Measurements from ENCODE around the gene DPCD.

The DPCD gene

DNA sequence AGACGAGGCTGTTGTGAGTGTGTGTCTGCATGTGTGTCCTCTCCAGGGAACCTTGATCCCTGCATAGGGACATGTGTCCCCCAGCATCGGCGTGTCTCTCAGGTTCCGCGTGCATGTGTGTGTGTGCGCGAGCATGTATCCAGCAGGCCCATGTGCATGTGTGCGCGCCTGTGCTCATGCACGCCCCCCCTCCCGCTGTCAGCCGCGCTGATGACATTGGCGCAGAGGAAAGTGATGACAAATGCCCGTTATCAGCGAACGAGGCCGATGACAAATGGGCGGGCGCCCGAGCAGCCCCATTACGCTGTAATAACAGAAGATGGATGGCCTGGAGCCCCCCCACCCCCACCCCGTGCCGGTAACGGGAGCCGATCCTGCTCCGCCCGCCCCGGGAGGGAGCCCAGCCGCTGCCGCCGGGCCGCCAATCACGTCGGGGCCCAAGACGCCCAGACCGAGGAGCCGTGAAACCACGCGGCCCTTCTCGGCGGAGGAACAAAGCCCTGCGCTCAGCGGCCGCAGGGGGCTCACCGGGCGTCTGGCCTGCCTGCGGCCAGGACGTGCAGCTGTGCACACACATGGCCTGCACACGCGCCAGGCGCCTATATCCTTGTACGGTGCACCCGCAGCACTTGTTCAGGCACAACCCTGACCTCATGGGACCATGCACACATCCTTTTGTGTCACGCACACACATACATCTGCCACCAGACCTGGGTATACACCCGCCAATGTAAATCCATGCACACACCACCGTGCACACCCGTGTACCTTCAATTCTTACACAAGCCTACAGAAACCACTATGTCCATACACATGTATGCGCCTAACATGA, 21.6 kb upstream of the DPCD start:
- DNase-seq, result peak in 8 of 10 donors; percentile 21 to 91 (median 48)
- intact Hi-C loops (cut with DNase I), result loop anchor here (10.0 kb wide), 1 partner anchor 72 kb away; no protein-coding TSS in a partner anchor

DNA sequence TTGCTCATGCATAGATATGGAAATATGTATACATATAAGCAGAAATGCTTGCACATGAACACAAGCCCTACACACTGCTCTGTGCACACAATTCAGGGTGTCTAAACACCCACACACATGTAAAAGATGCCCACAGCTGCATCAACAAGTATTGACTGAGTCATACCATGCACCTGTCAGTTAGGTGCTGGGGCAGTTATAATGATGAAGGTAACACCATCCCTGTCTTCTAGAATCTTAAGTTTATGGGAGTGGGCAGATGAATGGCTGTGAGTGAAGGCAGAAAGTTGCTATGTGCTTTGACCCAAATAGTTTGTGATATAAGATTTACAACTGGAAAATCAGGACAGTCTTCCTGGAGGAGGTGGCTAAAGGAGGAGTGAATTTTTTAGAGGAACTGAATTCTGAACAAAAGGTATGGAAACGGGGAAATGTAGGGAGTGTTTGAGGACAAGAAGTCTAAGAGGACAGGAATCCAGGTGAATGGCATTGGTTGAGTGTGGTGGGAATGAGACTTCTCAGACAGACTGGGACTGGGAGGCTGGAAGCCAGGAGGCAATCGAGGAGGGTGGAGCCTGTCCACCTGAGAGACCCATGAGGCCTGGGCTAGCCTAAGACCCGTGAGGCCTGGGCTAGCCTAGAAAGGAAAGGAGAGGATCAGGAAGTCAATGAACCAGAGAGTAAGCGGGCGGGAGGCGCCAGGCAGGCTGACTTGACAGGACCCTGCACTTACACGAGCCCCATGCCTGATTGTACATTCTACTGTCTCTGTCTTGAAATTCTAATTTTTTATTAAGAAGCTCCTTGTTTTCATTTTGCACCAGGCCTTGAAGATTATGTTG, 20.7 kb upstream of the DPCD start:
- intact Hi-C loops (cut with DNase I), result loop anchor here (10.0 kb wide), 1 partner anchor 73 kb away; no protein-coding TSS in a partner anchor
- peak in 2 of 10 donors; percentile 5 to 74 for DNase-seq

DNA sequence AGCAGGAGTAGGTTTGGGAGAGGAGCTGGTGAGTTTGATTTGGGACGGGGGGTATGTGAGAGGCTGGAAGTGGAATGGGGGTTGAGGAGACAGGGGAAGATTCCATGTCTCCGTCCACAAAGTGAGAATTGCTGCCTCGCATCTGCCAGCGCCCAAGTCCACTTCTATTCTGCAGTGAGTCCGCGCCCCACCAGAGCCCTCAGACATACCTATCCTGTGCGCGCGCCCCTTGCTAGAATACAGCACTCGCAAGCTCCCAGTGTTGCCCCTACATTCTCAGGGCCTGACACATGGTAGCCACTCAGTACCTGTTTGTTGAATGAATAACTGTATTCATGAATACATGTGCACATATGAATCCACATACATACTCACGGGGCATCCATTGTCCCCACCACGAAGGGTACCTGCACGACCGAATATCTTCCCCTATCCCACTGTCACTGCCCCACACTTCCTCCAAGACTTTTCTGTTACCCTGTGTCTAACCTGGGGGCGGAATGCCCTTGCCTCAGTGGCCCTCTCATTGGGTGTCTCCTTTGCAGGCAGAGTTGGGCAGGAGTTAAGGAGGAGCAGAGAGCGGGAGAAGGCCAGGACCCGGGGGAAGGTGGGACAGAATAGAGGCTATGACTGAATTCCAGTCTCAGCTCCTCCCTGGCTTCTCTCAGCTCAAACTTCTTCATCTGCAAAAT, 19.9 kb upstream of the DPCD start:
- intact Hi-C loops (cut with DNase I), result loop anchor here (10.0 kb wide), 1 partner anchor 73 kb away; no protein-coding TSS in a partner anchor
- peak in 2 of 10 donors; percentile 4 to 83 for DNase-seq

DNA sequence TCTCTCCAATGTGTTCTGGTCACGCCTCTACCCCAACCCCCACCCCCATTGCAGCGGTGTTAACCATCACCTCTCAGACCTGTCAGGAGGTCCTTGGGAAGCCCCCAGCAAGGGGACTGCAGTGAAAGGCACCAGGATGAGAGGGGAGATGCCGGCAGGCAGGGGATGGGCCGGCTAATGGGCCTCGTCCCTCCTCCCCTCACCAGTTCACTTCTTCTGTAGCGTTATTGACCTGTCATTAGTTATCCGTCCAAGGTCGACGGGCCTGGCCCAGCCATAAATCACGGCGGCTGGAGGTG, 18.8 kb upstream of the DPCD start:
- no peak for DNase-seq

DNA sequence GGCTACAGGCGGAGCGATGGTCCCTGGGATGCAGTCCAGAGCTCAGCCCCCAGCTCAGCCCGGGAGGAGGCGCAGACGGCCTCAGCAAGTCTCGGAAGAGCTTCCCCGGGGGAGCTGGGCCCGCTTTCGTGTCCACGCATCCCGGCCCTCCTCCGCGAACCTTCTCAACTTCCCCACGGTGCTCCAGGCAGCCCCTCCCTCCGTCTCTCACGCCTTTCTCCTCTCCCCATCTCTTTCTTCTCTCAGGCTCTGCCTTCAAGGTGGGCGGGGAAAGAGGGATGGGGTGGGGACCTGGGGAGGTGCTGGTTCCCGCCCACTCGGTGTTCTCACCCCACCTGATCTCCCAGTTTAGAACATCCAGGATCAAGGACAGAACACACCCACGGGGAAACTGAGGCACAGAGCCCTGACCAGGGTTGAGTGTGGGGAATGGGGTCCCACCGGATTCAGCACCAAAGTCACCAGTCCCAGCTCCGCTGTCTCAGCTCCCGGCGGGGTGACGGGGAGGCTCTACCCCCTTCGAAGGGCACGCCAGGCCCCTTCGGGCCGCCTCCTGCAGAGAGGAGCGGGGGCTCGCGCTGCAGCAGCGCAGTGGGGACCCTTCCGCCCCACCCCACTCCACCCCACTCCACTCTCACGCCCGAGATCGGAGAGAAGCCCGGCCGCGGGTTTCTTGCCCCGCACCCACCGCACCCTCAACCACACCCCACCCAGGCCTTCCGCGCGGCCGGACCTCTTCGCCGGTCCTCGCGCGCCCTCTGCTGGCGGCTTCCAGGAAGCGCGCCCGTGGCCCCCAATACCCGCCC, 18.3 kb upstream of the DPCD start:
- intact Hi-C loops (cut with DNase I), result loop anchor here (1.0 to 10.0 kb wide), 4 partner anchors 75 to 357 kb away; no protein-coding TSS in a partner anchor
- DNase-seq, result peak; percentile 62 to 97 (median 80)

More for the DNA sequence above, 18.8 kb upstream of the DPCD start:
- intact Hi-C loops (cut with DNase I), result loop anchor here (10.0 kb wide), 1 partner anchor 74 kb away; no protein-coding TSS in a partner anchor

DNA sequence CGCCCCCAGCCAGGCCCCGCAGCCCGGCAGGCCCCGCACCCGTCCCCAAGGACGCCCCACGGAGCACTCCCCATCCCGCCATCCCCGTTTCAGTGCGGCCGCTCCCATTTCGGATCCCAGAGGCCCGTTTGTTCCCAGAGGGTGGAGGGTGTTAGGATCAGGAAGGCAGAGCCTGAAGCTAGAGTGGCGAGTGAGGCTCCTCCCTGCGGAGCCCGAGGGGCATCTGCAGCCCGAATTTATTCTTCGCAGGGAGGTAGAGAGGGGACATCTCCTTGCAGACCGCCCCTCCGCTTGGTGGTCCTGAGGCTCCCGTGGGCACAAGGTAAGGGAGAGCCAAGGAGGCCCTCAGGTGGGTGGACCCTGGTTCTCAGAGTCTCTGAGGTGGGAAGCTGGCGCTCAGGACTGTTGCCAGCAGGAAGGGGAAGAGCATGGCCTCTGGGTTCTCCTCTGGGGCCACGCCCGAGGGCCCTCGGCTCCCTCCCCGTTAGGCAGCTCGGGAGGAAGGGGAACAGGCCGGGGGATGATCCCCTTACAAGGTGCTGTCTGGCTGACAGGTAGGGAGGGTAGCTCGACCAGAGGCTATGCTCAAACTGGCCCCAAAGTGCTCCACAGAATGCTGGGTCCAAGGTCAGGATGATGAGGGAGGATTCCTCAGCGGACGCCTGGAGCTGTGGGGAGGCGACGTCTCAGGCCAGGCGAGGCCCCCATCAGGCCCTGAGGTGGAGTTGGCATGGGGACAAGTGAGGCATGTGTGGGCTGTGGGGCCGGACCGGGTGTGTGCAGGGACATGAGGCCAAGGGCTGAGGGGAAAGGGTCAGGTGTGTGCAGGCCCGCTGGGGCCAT, 17.5 kb upstream of the DPCD start:
- peak in 1 of 10 donors; percentile 85 for DNase-seq
- intact Hi-C loops (cut with DNase I), result loop anchor here (1.0 to 10.0 kb wide), 3 partner anchors 128 to 358 kb away; no protein-coding TSS in a partner anchor

DNA sequence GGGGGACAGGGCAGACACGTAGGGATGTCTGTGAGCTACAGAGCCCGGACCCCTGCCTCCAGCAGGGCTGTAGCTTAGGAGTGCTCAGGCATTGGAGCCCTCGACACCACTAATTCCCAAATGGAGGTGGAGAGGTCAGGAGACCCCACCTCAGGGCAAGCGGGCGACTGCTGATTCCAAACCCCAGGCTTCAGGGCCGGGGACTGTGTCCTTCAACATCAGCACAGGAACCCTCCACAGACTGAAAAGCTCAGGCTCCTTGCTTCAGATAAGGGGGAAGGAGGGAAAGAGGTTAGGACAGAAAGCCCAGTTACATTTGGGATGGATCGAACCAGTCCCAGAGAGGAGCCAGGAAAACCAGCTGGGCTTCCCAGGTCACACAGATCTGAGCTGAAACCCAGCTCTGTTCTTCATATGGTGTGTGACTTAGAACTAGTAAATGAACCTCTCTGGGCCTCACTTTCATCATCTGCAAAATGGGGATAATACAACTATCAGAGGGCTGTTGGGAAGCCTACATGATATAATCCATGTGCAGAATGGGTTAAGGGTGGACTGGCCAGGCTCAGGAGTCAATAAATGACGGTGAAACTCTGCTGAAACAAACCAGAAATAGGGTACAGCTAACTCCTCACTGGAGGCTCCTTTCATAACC, 16.7 kb upstream of the DPCD start:
- no peak for DNase-seq
- intact Hi-C loops (cut with DNase I), result loop anchor here (2.0 to 10.0 kb wide), 2 partner anchors 277 to 359 kb away; no protein-coding TSS in a partner anchor

DNA sequence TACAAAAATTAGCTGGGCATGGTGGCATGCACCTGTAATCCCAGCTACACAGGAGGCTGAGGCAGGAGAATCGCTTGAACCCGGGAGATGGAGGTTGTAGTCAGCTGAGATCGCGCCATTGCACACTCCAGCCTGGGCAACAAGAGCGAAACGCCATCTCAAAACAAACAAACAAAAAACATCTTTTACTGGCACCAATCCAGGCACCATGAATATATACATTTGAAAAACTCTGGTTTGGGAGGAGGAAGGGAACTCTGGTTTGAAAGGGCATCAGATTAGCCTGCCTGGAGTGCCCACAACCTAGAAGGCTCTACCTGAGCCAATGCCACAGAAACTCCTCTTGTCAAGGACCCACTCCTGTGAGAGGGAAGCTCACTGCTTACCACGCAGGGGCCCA, 16.0 kb upstream of the DPCD start:
- intact Hi-C loops (cut with DNase I), result loop anchor here (10.0 kb wide), 1 partner anchor 277 kb away; no protein-coding TSS in a partner anchor

DNA sequence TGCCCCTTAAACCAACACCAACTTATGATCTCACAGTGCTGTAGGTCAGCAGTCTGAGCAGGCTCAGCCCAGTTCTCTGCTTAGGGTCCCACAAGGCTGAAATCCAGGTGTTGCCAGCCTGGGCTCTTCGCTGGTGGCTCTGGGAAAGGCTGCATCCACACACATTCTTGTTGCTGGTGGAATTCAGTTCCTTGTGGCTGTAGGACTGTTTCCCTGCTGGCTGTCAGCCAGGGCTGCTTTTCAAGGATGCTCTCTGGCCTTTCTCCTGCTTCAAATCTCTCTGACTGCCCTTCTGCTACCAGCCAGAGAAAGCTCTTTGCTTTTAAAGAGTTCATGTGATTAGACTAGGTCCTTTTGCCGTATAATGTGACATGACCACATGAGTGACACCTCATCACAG, 15.3 kb upstream of the DPCD start:
- DNase-seq, result peak in 1 of 10 donors; percentile 75
- intact Hi-C loops (cut with DNase I), result loop anchor here (10.0 kb wide), 1 partner anchor 278 kb away; no protein-coding TSS in a partner anchor

More for the DNA sequence above, 16.0 kb upstream of the DPCD start:
- DNase-seq, result peak in 1 of 10 donors; percentile 20

DNA sequence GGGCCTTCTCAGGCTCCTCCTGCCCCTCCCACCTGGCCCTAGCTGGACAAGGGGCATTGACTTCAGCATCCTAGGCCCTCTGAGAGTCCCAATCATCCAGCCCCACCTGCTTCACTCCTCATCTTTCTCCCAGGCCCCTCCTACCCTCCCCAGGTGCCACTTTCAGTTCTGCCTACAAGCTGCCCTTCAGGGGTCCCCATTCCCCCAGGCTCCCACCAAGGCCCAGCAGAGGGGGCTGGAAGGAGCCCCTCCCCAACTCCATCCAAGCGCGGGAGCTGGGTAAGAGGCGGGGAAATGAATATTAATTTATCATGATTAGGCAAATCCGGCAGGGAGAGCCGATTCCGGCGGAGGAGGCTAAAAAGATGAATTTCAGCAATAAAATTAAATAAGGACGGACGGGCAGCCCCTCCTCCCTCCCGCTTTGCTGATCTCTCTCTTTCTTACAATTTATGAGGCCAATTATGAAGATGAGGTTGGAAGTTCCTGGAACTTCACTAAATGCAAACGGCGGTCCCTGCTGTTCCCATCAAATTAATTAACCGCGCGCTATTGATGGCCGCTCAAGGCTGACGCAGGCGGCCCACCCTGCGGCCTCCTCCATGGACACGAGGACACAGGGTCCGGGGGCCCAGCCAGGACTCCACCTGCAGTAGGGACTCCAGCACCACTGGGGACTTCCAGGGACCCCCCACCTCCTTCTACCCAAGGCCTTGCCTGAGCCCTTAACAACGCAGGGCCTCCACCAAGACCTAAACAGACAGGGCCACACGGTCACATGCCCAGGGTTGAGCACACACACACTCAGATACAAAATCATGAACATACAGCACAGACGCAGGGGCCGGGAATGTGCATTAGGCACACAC, 14.0 kb upstream of the DPCD start:
- DNase-seq, result peak in 1 of 10 donors; percentile 81
- intact Hi-C loops (cut with DNase I), result loop anchor here (10.0 kb wide), 1 partner anchor 279 kb away; no protein-coding TSS in a partner anchor

DNA sequence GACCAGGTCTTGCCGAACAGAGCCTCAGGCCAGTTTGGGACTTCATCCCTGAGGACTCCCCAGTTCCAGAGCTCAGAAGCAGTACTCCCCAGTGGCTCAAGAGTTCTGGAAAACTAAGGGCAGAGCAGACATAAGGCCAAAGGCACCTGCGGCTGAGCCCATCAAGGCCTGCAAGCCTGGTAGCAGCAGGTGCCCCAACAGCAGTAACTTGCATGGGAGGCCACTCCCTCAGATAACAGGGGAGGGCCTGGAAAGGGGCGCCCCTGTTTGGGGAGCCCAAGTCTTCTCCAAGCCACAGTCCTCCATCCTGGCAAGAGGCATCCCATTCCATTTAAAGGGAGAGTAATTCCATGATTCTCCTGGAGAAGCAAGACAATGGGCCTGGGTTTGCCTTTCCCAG, 13.0 kb upstream of the DPCD start:
- intact Hi-C loops (cut with DNase I), result loop anchor here (10.0 kb wide), 1 partner anchor 280 kb away; no protein-coding TSS in a partner anchor
- DNase-seq, result peak in 1 of 10 donors; percentile 48

DNA sequence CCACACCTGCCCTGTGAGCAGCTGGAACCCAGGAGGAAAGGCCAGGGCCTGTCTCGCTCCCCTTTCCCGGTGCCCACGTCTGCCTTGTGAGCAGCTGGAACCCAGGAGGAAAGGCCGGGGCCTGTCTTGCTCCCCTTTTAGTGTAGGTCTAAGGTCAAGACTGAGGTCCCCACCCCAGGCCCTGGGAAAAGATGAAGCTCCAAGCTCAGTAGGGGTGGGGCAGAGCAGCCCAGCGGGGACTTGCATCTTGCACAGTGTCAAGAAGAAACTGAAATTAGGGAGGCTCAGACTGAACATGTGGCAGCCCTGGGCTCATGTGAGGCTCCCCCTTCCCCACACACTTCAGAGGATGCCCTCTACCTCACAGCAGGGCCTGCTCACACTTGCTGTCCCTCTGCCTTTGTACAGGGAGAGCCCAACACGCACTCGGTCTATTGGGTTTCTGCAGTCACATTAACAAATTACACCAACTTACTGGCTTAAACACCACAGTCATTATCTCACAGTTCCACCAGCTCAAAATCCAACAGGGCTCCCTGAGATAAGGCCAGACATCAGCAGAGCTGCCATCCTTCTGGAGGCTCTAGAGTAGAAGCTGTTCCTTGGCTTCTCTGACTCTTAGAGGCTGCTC, 12.4 kb upstream of the DPCD start:
- DNase-seq, result peak in 1 of 10 donors; percentile 26
- intact Hi-C loops (cut with DNase I), result loop anchor here (10.0 kb wide), 1 partner anchor 281 kb away; no protein-coding TSS in a partner anchor

DNA sequence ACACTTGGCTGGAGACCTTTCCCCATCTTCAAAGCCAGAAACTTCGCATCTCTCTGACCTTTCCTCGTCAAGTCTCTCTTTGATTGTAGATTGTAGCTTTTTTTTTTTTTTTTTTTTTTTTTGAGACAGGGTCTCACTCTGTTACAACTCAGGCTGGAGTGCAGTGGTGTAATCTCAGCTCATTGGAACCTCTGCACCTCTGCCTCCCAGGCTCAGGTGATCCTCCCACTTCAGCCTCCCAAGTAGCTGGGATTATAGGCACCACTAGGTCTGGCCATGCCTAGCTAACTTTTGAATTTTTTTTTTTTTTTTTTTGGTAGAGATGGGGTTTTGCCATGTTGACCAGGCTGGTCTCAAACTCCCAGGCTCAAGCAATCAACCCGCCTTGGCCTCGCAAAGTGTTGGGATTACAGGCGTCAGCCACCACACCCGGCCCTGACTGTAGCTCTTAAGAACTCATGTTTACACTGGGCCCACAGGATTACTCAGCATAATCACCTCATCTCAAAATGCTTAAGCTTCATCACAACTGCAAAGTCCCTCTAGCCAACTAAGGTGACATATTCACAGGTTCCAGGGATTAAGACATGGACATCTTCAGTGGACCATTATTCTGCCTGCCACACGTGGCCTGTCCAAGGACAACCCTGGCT, 11.8 kb upstream of the DPCD start:
- peak in 1 of 10 donors; percentile 12 for DNase-seq
- intact Hi-C loops (cut with DNase I), result loop anchor here (10.0 kb wide), 1 partner anchor 282 kb away; no protein-coding TSS in a partner anchor

DNA sequence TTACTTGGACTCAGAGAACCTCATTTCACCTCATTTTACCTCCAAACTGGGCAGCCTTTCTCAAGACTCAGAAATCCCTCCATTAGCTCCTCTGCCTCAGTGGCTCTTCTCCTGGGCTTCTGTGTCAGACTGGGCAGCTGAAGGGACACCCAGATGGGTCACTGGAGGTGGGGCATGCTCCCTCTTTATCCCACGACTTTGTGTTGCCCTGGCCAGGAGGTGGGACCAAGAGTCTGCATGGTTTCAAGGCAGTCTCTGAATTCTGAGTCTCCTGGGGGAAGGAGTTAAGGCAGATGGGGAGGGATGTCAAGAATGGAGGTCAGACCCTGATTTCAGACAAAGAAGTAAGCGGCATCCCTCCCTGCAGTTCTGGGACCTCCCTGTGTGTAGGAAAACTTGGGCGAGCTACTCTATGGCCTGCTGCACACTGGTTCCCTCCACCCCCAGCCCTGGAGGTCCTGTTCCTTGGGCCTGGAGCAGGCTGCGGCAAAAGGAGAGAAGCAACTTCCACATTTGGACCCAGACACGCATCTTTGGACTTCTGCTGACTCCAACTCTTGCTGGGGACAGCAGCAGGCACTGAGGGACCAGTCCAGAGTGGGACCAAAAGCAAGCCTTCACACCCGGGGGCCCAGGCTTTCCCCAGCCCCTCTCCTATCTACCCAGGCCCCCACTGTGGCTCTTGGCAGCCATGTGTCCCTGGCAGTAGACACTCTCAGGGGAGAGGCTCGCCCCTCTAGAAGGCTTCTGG, 10.8 kb upstream of the DPCD start:
- DNase-seq, result peak in 1 of 10 donors; percentile 73
- intact Hi-C loops (cut with DNase I), result loop anchor here (10.0 kb wide), 1 partner anchor 282 kb away; no protein-coding TSS in a partner anchor

DNA sequence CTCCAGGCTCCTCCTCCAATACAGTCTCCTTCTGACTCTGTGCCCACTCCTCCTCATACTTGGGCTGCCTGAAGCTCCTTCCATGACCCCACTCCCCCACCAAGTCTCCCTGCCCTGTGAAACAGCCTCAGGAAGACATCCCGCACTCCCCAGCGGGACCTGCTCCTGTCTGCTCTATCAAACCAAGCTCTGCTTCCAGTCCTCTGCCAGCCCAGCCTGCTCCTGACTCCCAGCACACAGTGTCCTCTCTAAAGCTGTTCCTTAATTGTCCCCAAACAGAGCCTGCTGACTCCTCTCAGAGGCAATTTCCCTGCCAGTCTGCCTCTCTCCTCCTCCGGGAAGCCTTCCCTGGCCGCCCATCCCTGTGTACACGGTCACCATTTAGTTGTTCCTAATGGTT, 9.9 kb upstream of the DPCD start:
- intact Hi-C loops (cut with DNase I), result loop anchor here (10.0 kb wide), 1 partner anchor 283 kb away; no protein-coding TSS in a partner anchor
- peak in 1 of 10 donors; percentile 61 for DNase-seq
